Osteocyte (in vitro differentiated cells): Measurements from ENCODE around the gene LGR6. TPM values are rescaled to one million over a fixed set of nuclear protein-coding genes. Genes with fewer than 3 reads are reported as not detected.
"Not testable (repeated sequence)": the region's sequence is repeated elsewhere in the genome, so short reads cannot be mapped to it uniquely, and the experiment has no call there.

Source experiments
- DNase-seq: peaks from one replicate; pipeline ENCODE4 v3.0.0; 2021; ENCODE audit warnings: mixed read lengths; ENCODE audit not compliant: unreplicated experiment; ENCODE audit errors: extremely low spot score
- H3K27ac Mint-ChIP-seq: one replicate; pipeline ENCODE4 v1.8.0; 2021; ENCODE audit warnings: mild to moderate bottlenecking, mixed read lengths; ENCODE audit not compliant: unreplicated experiment
- H3K27me3 Mint-ChIP-seq: one replicate; pipeline ENCODE4 v1.8.0; 2021; ENCODE audit warnings: mixed read lengths; ENCODE audit not compliant: unreplicated experiment
- H3K36me3 Mint-ChIP-seq: one replicate; pipeline ENCODE4 v1.8.0; 2021; ENCODE audit warnings: mixed read lengths; ENCODE audit not compliant: unreplicated experiment
- H3K4me1 Mint-ChIP-seq: one replicate; pipeline ENCODE4 v1.8.0; 2021; ENCODE audit warnings: mixed read lengths; ENCODE audit not compliant: unreplicated experiment
- H3K4me3 Mint-ChIP-seq: one replicate; pipeline ENCODE4 v1.8.0; 2021; ENCODE audit warnings: mild to moderate bottlenecking, moderate library complexity, mixed read lengths; ENCODE audit not compliant: unreplicated experiment
- H3K9me3 Mint-ChIP-seq: one replicate; pipeline ENCODE4 v1.8.0; 2021; ENCODE audit warnings: mixed read lengths; ENCODE audit not compliant: unreplicated experiment
- CTCF ChIP-seq: fragments of 200-600 bp; sonication (generic); IDR thresholded peaks from 2 replicates; pipeline ENCODE4 v1.5.0; 2021; ENCODE audit warnings: antibody characterized with exemption, mild to moderate bottlenecking, moderate library complexity
- total RNA-seq: library from RNA; stranded (reverse); gene quantifications from 2 replicates; pipeline ENCODE4 v1.2.1, GENCODE V29; 2021

The LGR6 gene
- total RNA-seq, 1 donor from 2014 or later: 9.9 TPM

- H3K27me3 Mint-ChIP-seq: peaks cover 26% of the 10 kb centered on the region
- no peak overlapping the region for H3K27ac Mint-ChIP-seq
- DNase-seq: no peak
- H3K9me3 Mint-ChIP-seq: no peaks in the 10 kb centered on the region
- H3K36me3 Mint-ChIP-seq: peaks cover 5% of the 10 kb centered on the region
- peaks cover 12% of the 10 kb centered on the region for H3K4me1 Mint-ChIP-seq
- no peak overlapping the region for H3K4me3 Mint-ChIP-seq
- no peak for TF ChIP-seq CTCF
Observed at GRCh38 chr1:202255343-202255742, 61.7 kb downstream of the LGR6 start.

- Mint-ChIP-seq H3K4me3 (no peak overlapping the region), H3K27me3 (peaks cover 40% of the 10 kb centered on the region), H3K27ac (no peak overlapping the region), H3K4me1 (peaks cover 6% of the 10 kb centered on the region), H3K9me3 (peaks cover 4% of the 10 kb centered on the region), H3K36me3 (peaks cover 9% of the 10 kb centered on the region)
- no peak for DNase-seq
- no peak for TF ChIP-seq CTCF
Observed at GRCh38 chr1:202259705-202260104, 66.1 kb downstream of the LGR6 start.

- Mint-ChIP-seq H3K27me3 (peaks cover 54% of the 10 kb centered on the region), H3K36me3 (peaks cover 13% of the 10 kb centered on the region)
- not testable (repeated sequence) for H3K4me3 Mint-ChIP-seq, H3K27ac Mint-ChIP-seq, DNase-seq, H3K4me1 Mint-ChIP-seq, H3K9me3 Mint-ChIP-seq
Observed at GRCh38 chr1:202261209-202261958, 67.8 kb downstream of the LGR6 start.

GRCh38 chr1:202263628-202264027, 70.0 kb downstream of the LGR6 start:
- TF ChIP-seq CTCF: no peak
- no peak for DNase-seq
- Mint-ChIP-seq H3K36me3 (peaks cover 17% of the 10 kb centered on the region), H3K4me1 (peaks cover 2% of the 10 kb centered on the region), H3K27me3 (peaks cover 45% of the 10 kb centered on the region), H3K4me3 (no peak overlapping the region), H3K27ac (no peak overlapping the region), H3K9me3 (peaks cover 4% of the 10 kb centered on the region)

GRCh38 chr1:202264300-202264699, 70.7 kb downstream of the LGR6 start:
- no peak for TF ChIP-seq CTCF
- Mint-ChIP-seq H3K27ac (no peak overlapping the region), H3K4me1 (peaks cover 2% of the 10 kb centered on the region), H3K9me3 (peaks cover 4% of the 10 kb centered on the region), H3K4me3 (no peak overlapping the region), H3K36me3 (peaks cover 17% of the 10 kb centered on the region), H3K27me3 (peaks cover 42% of the 10 kb centered on the region)
- DNase-seq: no peak
